H7 (cell line): ENCODE results near the gene TXNDC5. TPM values are rescaled to one million over a fixed set of nuclear protein-coding genes. Genes with fewer than 3 reads are reported as not detected.

Source experiments
- DNase-seq: peaks from one replicate; pipeline ENCODE4 v3.0.0; 2012
- H3K27me3 ChIP-seq: 2 replicates; pipeline ENCODE4 v1.6.0; 2011; ENCODE audit warnings: mild to moderate bottlenecking, low read length; ENCODE audit not compliant: control insufficient read depth, insufficient read depth
- H3K36me3 ChIP-seq: replicated peaks from 2 replicates; pipeline ENCODE4 v1.5.1; 2011; ENCODE audit warnings: low read length; ENCODE audit not compliant: control insufficient read depth, insufficient read depth
- H3K4me3 ChIP-seq: 2 replicates; pipeline ENCODE4 v1.5.1; 2011; ENCODE audit warnings: low read depth, mild to moderate bottlenecking, control low read depth, low read length, moderate library complexity; ENCODE audit not compliant: insufficient read depth
- total RNA-seq: library from RNA; depleted of rRNA; stranded (reverse); fragments of >200 nt; shearing (Covaris generic); gene quantifications from 2 replicates; pipeline ENCODE4 v1.2.3, GENCODE V29; 2014; rRNA removed

TXNDC5 gene
- total RNA-seq, 1 experiment from 2014 or later: 194 TPM

- H3K4me3 ChIP-seq: no peak overlapping the region
- H3K36me3 ChIP-seq: no peaks in the 10 kb centered on the region
- no peaks in the 10 kb centered on the region for H3K27me3 ChIP-seq
- DNase-seq: no peak
Measured at GRCh38 chr6:7832904-7833750, 77.5 kb downstream of the TXNDC5 start.

Other genes with a start within 250 kb of the TXNDC5 start
- gene BMP6, start 184.7 kb downstream of the TXNDC5 start, total RNA-seq: 0.37 and 0.73 TPM in 2 replicates
- 14.8 and 15.6 TPM in 2 replicates for gene BLOC1S5, start 153.6 kb upstream of the TXNDC5 start, total RNA-seq
- 99.8 and 109 TPM in 2 replicates for gene EEF1E1, start 191.8 kb upstream of the TXNDC5 start, total RNA-seq